Stomach (tissue), 9 donors: ENCODE data around the gene ETV5. TPM values are rescaled to one million over a fixed set of nuclear protein-coding genes. Genes with fewer than 3 reads are reported as not detected.

ENCODE experiments used
- DNase-seq, 2 donors: peaks; one replicate each; pipeline versions ENCODE4 v3.0.0 to v3.0.0-alpha.2; 2013 to 2019
- H3K27ac ChIP-seq, 5 donors: fragments of 200-600 bp in 4 of 5; sonication (generic) in 4 of 5; one replicate each; pipeline ENCODE4 v1.5.1; 2013 to 2019; ENCODE audit warnings: mild to moderate bottlenecking in 1 of 5, moderate library complexity in 1 of 5
- H3K27me3 ChIP-seq, 3 donors: fragments of 200-600 bp; sonication (generic); one replicate each; pipeline ENCODE4 v1.5.1; 2017 to 2019; ENCODE audit warnings: mixed run types in 1 of 3
- H3K36me3 ChIP-seq, 4 donors: fragments of 200-600 bp; sonication (generic); 1 replicate in 3 of 4; 2 replicates in 1 of 4; pipeline ENCODE4 v1.5.1; 2016 to 2019
- H3K4me1 ChIP-seq, 4 donors: fragments of 200-600 bp; sonication (generic); one replicate each; pipeline ENCODE4 v1.5.1; 2016 to 2019
- H3K4me3 ChIP-seq, 4 donors: fragments of 200-600 bp; sonication (generic) in 3 of 4; one replicate each; pipeline ENCODE4 v1.5.1; 2016 to 2019; ENCODE audit warnings: mild to moderate bottlenecking in 1 of 4
- H3K9me3 ChIP-seq, 4 donors: fragments of 200-600 bp; sonication (generic); one replicate each; pipeline ENCODE4 v1.5.1; 2016 to 2019
- EP300 ChIP-seq: sonication (generic); formaldehyde crosslinking; IDR thresholded peaks from one replicate; pipeline ENCODE4 v1.6.1; 2017; ENCODE audit warnings: antibody characterized with exemption
- POLR2A ChIP-seq, 4 donors: fragments of 450-650 bp; IDR thresholded peaks; one replicate each; pipeline ENCODE4 v1.6.1; 2016; ENCODE audit warnings: antibody characterized with exemption in 4 of 4, control low read depth in 2 of 4, mild to moderate bottlenecking in 1 of 4, moderate library complexity in 1 of 4
- POLR2AphosphoS5 ChIP-seq, 3 donors: sonication (generic); formaldehyde crosslinking; IDR thresholded peaks; one replicate each; pipeline ENCODE4 v1.6.1; 2016; ENCODE audit warnings: antibody characterized with exemption in 3 of 3
- WGBS, 5 donors: extraction: QIAGEN DNeasy Blood & Tissue Kit in 3 of 5; methylation state at CpG; one replicate each; pipeline versions ENCODE4 v1.1.5 to v1.1.7; 2013 to 2018; 5-methylcytosine and 5-hydroxymethylcytosine counted together
- intact Hi-C: fragments of 100-400 bp; cut with DNase I; formaldehyde crosslinking; loops from one replicate; pipeline ENCODE4 v1.15.1; 2023; ENCODE audit warnings: low total_unique reads
- polyA plus RNA-seq, 3 donors: library from polyadenylated mRNA; stranded (reverse); fragments of 200-250 nt; gene quantifications; one replicate each; pipeline ENCODE4 v1.2.3, GENCODE V29; 2013
- total RNA-seq, 5 donors: library from RNA; depleted of rRNA; stranded (reverse); fragments of >200 nt; gene quantifications; one replicate each; pipeline versions ENCODE4 v1.1.0 to v1.2.3, GENCODE V29; 2014 to 2016
- TF ChIP-seq, protein P1 (sequence below), 7 experiments: fragments of 450-650 bp in 4 of 7; fragments of 200-600 bp in 3 of 7; sonication (generic) in 3 of 7; IDR thresholded peaks; one replicate each; pipeline ENCODE4 v1.5.1; 2016 to 2019; ENCODE audit warnings: antibody characterized with exemption in 7 of 7, control low read depth in 2 of 7, mild to moderate bottlenecking in 1 of 7
- donor health status: healthy with polysubstance abuse.
- donor health status: Bipolar disorder and iron deficiency.
- donor health status: healthy.

ETV5 gene
- total and polyA plus RNA-seq, 8 donors: 2.9 to 343 (median 17.7) TPM

DNA sequence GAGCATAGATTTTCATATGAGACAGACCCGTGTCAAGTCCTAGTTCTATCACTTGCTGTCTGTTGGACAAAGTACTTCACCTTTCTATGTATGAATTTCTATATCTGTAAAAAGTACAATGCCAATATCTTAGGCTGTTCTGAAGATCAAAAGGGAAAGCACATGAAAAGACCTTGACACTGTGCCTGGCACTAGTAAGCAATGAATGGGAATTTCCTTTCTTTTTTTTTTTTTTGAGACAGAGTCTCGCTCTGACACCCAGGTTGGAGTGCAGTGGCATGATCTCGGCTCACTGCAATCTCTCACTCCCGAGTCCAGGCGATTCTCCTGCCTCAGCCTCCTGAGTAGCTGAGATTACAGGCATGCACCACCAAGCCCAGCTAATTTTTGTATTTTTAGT, 35.4 kb upstream of the ETV5 start:
- Histone ChIP-seq H3K27me3 (no peaks in the 10 kb centered on the region), H3K4me1 (no peaks in the 10 kb centered on the region), H3K27ac (no peak overlapping the region), H3K4me3 (no peak overlapping the region), H3K9me3 (no peaks in the 10 kb centered on the region), H3K36me3 (peaks cover 0 to 3% (median 0%) of the 10 kb centered on the region in 4 donors)
- intact Hi-C loops: no loop called here
- no peak for TF ChIP-seq POLR2AphosphoS5 (IDR thresholded peaks at IDR 0.05)
- no peak for TF ChIP-seq EP300
- TF ChIP-seq POLR2A (IDR thresholded peaks at IDR 0.05): no peak
- TF ChIP-seq, protein P1, sequence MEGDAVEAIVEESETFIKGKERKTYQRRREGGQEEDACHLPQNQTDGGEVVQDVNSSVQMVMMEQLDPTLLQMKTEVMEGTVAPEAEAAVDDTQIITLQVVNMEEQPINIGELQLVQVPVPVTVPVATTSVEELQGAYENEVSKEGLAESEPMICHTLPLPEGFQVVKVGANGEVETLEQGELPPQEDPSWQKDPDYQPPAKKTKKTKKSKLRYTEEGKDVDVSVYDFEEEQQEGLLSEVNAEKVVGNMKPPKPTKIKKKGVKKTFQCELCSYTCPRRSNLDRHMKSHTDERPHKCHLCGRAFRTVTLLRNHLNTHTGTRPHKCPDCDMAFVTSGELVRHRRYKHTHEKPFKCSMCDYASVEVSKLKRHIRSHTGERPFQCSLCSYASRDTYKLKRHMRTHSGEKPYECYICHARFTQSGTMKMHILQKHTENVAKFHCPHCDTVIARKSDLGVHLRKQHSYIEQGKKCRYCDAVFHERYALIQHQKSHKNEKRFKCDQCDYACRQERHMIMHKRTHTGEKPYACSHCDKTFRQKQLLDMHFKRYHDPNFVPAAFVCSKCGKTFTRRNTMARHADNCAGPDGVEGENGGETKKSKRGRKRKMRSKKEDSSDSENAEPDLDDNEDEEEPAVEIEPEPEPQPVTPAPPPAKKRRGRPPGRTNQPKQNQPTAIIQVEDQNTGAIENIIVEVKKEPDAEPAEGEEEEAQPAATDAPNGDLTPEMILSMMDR (IDR thresholded peaks at IDR 0.05): no peak
- WGBS, 5 donors: 78 to 88% (median 87%) methylated on average over 5 of the region's 5 CpGs
- no peak for DNase-seq

DNA sequence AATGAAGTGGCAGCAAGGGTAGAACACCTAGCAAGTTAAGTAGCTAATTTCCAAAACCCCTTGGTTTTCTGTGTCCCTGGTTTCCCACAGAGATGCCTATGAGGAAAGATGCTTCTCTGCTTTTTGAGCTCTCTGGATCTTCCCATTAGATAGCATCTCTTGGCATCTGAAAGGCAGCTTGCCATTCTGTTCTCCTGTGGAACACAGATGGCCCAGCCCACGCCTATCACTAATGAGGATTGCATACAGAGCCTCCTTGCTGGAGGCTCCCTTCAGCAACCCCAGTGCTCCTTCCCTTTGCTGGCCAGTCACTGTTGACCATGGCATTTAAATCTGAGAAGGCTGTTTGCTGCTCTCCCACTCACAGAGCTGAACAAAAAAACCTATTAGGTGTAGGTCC, 34.4 kb upstream of the ETV5 start:
- Histone ChIP-seq H3K27ac (no peak overlapping the region), H3K4me3 (no peak overlapping the region), H3K27me3 (no peaks in the 10 kb centered on the region), H3K4me1 (no peaks in the 10 kb centered on the region), H3K36me3 (no peaks in the 10 kb centered on the region), H3K9me3 (no peaks in the 10 kb centered on the region)
- intact Hi-C loops: no loop called here
- no peak for TF ChIP-seq POLR2A (IDR thresholded peaks at IDR 0.05)
- no peak for TF ChIP-seq POLR2AphosphoS5 (IDR thresholded peaks at IDR 0.05)
- TF ChIP-seq EP300: no peak
- TF ChIP-seq, protein P1 (IDR thresholded peaks at IDR 0.05): no peak
- 67 to 88% (median 72%) methylated on average over 1 of the region's 1 CpG for WGBS, 5 donors
- no peak for DNase-seq

DNA sequence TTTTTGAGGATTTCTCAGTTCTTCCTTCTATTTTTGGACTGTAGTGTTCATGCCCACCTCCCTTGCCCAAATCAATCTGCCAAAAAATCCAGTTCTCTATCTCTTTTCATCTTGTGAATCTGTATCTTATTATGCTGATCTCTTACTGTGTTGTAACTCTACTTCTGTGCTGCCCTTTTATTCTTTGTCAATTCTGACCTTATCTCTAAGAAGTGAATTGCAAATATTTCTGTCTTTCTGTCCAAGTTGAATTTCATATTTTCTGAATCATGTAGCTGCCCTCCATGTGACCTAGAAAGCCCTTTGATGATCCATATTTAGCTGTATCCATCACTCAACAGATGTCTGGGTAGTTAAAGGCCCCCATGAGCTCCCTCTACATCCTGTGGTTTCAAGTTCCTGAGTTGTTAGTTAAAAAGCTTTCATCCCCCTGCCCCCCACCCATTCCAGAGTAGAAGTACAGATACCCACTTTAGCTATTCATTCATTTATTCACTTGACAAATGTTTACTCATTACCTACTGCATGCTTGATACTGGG, 33.6 kb upstream of the ETV5 start:
- intact Hi-C loops: no loop called here
- H3K4me1 ChIP-seq: no peaks in the 10 kb centered on the region
- DNase-seq: no peak

DNA sequence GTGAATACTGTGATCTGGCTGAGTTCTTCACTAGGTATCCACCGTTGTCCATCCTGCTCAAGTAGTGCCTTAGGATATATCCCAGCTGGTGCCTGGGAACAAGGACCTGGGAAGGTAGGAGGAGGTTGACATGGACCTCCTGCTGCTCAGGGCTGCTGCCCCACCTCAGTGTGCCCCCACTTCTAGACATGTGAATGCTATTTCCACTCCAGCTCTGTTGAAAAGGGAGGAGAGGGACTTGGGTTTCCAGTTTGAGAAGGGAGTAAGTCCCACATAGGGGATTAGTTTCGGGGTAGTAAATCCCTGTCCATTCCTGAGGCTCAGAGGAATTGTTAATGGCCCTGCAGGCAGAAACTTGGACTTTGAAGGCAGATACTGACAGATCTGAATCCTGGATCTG, 32.9 kb upstream of the ETV5 start:
- Histone ChIP-seq H3K4me1 (no peaks in the 10 kb centered on the region), H3K36me3 (no peaks in the 10 kb centered on the region), H3K9me3 (no peaks in the 10 kb centered on the region), H3K4me3 (no peak overlapping the region), H3K27me3 (no peaks in the 10 kb centered on the region), H3K27ac (no peak overlapping the region)
- DNase-seq: no peak
- TF ChIP-seq POLR2AphosphoS5 (IDR thresholded peaks at IDR 0.05) (no peak), POLR2A (IDR thresholded peaks at IDR 0.05) (no peak), EP300 (no peak)
- TF ChIP-seq, protein P1 (IDR thresholded peaks at IDR 0.05): no peak
- 69 to 82% (median 72%) methylated on average over 2 of the region's 2 CpGs for WGBS, 5 donors
- intact Hi-C loops: no loop called here

More for the DNA sequence above, 33.6 kb upstream of the ETV5 start:
- TF ChIP-seq, protein P1 (IDR thresholded peaks at IDR 0.05): no peak
- TF ChIP-seq POLR2A (IDR thresholded peaks at IDR 0.05) (no peak), POLR2AphosphoS5 (IDR thresholded peaks at IDR 0.05) (no peak), EP300 (no peak)
- Histone ChIP-seq H3K27me3 (no peaks in the 10 kb centered on the region), H3K36me3 (no peaks in the 10 kb centered on the region), H3K9me3 (no peaks in the 10 kb centered on the region), H3K27ac (no peak overlapping the region), H3K4me3 (no peak overlapping the region)
